ENCODE data around the gene OCSTAMP.

Gene OCSTAMP

GRCh38 chr20:46562009-46562372 is 11.5 kb upstream of the OCSTAMP start:
- H3K4me3 ChIP-seq (ENCODE audit: low read depth, low read length) = peak overlapping the region; percentile 39
- DNase-seq (ENCODE audit: low read depth) = no peak
- TF ChIP-seq CTCF (conservative IDR thresholded peaks at IDR 0.05; ENCODE audit: low read depth, low read length) = no peak

- TF ChIP-seq CTCF (conservative IDR thresholded peaks at IDR 0.05; ENCODE audit: low read depth, low read length) = peak; percentile 47
- no peak overlapping the region for H3K4me3 ChIP-seq (ENCODE audit: low read depth, low read length)
- peak; percentile 41 for DNase-seq (ENCODE audit: low read depth)
Measured at GRCh38 chr20:46559685-46560440, 9.4 kb upstream of the OCSTAMP start.

GRCh38 chr20:46559001-46559400 is 8.5 kb upstream of the OCSTAMP start:
- no peak for TF ChIP-seq CTCF (conservative IDR thresholded peaks at IDR 0.05; ENCODE audit: low read depth, low read length)
- DNase-seq (ENCODE audit: low read depth) = no peak
- H3K4me3 ChIP-seq (ENCODE audit: low read depth, low read length) = no peak overlapping the region

GRCh38 chr20:46558511-46558959 is 8.1 kb upstream of the OCSTAMP start:
- peak; percentile 84 for DNase-seq (ENCODE audit: low read depth)
- TF ChIP-seq CTCF (conservative IDR thresholded peaks at IDR 0.05; ENCODE audit: low read depth, low read length) = no peak
- no peak overlapping the region for H3K4me3 ChIP-seq (ENCODE audit: low read depth, low read length)

- peak; percentile 60 for DNase-seq (ENCODE audit: low read depth)
- no peak overlapping the region for H3K4me3 ChIP-seq (ENCODE audit: low read depth, low read length)
- TF ChIP-seq CTCF (conservative IDR thresholded peaks at IDR 0.05; ENCODE audit: low read depth, low read length) = no peak
Measured at GRCh38 chr20:46557231-46557956, 6.9 kb upstream of the OCSTAMP start.

GRCh38 chr20:46555370-46555956 is 5.0 kb upstream of the OCSTAMP start:
- no peak overlapping the region for H3K4me3 ChIP-seq (ENCODE audit: low read depth, low read length)
- no peak for TF ChIP-seq CTCF (conservative IDR thresholded peaks at IDR 0.05; ENCODE audit: low read depth, low read length)
- no peak for DNase-seq (ENCODE audit: low read depth)

All from choroid plexus epithelial cell (primary cell).